Mammary epithelial cell (primary cell): Measurements from ENCODE around the gene PTPN22.

Experiments
- CTCF ChIP-seq, 2 donors: IDR thresholded peaks in 1 of 2; conservative IDR thresholded peaks in 1 of 2; 2 replicates each; pipeline ENCODE4 v1.5.1; 2011 to 2012; ENCODE audit warnings: inconsistent platforms in 2 of 2, low read length in 2 of 2, mild to moderate bottlenecking in 2 of 2, control low read depth in 1 of 2, low read depth in 1 of 2; ENCODE audit not compliant: insufficient read depth in 1 of 2; ENCODE audit errors: extremely low read depth in 1 of 2
- EZH2 ChIP-seq: IDR thresholded peaks from 2 replicates; pipeline ENCODE4 v1.6.1; 2012; ENCODE audit warnings: low read length, inconsistent platforms, borderline replicate concordance

GRCh38 chr1:113876176-113876575 is 4.7 kb upstream of the PTPN22 start:
- TF ChIP-seq CTCF (conservative IDR thresholded peaks at IDR 0.05 in 1 of 2, IDR thresholded peaks at IDR 0.05 in 1 of 2; ENCODE audit: extremely low read depth in 1 of 2, insufficient read depth in 1 of 2, low read depth in 1 of 2, low read length in 2 of 2): no peak
- no peak for TF ChIP-seq EZH2
